ENCODE data around the gene CADM1.

- TF ChIP-seq CEBPB (IDR thresholded peaks at IDR 0.05; ENCODE audit: low read depth) (no peak), CTCF (IDR thresholded peaks at IDR 0.05 in 2 of 3, conservative IDR thresholded peaks at IDR 0.05 in 1 of 3; ENCODE audit: borderline replicate concordance in 1 of 3, insufficient read depth in 1 of 3, low read depth in 2 of 3, low read length in 2 of 3) (no peak), EZH2 (IDR thresholded peaks at IDR 0.05) (no peak), SP1 (IDR thresholded peaks at IDR 0.05; ENCODE audit: low read depth) (no peak), YY1 (IDR thresholded peaks at IDR 0.05; ENCODE audit: extremely low read depth, insufficient replicate concordance, low read depth, low read length) (no peak), REST (IDR thresholded peaks at IDR 0.05; ENCODE audit: low read depth) (no peak), SIN3A (IDR thresholded peaks at IDR 0.05; ENCODE audit: low read depth) (no peak), POLR2A (IDR thresholded peaks at IDR 0.05; ENCODE audit: borderline replicate concordance, extremely low read depth, insufficient read depth, insufficient read length) (no peak), POLR2AphosphoS5 (IDR thresholded peaks at IDR 0.05; ENCODE audit: low read depth, low read length) (no peak), SRF (IDR thresholded peaks at IDR 0.05; ENCODE audit: low read depth) (no peak), TCF7L2 (IDR thresholded peaks at IDR 0.05; ENCODE audit: borderline replicate concordance, extremely low read depth, insufficient read depth, insufficient read length) (no peak)
These were observed 238.1 kb downstream of the CADM1 start for GRCh38 chr11:115266066-115266639.

All from HCT116 (cell line).